ENCODE data around the gene RAMP3. TPM values are rescaled to one million over a fixed set of nuclear protein-coding genes. Genes with fewer than 3 reads are reported as not detected.

RAMP3 gene
- total RNA-seq, 1 experiment from 2014 or later = not detected

- no peak overlapping the region for H3K4me3 ChIP-seq (ENCODE audit: low read depth, low read length, poor library complexity, severe bottlenecking)
- no peaks in the 10 kb centered on the region for H3K36me3 ChIP-seq (ENCODE audit: insufficient read depth, low read length, poor library complexity, severe bottlenecking)
- no peak for DNase-seq (ENCODE audit: low spot score)
- ChIA-PET POLR2A (ENCODE audit: low non-redundant PET) (no interaction called here), CTCF (no interaction called here)
- no peak for TF ChIP-seq EZH2 (IDR thresholded peaks at IDR 0.05; ENCODE audit: borderline replicate concordance, low read depth, low read length, poor library complexity, severe bottlenecking)
- TF ChIP-seq CTCF (conservative IDR thresholded peaks at IDR 0.05; ENCODE audit: low read depth, low read length) = no peak
- peaks cover 41% of the 10 kb centered on the region for H3K27me3 ChIP-seq (replicated peaks; ENCODE audit: insufficient read depth, low read depth, low read length, poor library complexity)
- BruUV-seq (replicated peaks) = no TSS peak
- H3K27ac ChIP-seq (ENCODE audit: low read depth, low read length, poor library complexity, severe bottlenecking) = no peak overlapping the region
- H3K9me3 ChIP-seq (ENCODE audit: low read depth, low read length, poor library complexity, severe bottlenecking) = no peaks in the 10 kb centered on the region
- intact Hi-C loops (cut with micrococcal nuclease; ENCODE audit: unreplicated experiment) = no loop called here
- no peaks in the 10 kb centered on the region for H3K4me1 ChIP-seq (ENCODE audit: insufficient read depth, low read length, poor library complexity, severe bottlenecking)
Observed at GRCh38 chr7:45192621-45193041, 35.0 kb downstream of the RAMP3 start.

- DNase-seq (ENCODE audit: low spot score) = no peak
- BruUV-seq (replicated peaks) = no TSS peak
- no peak overlapping the region for H3K4me3 ChIP-seq (ENCODE audit: low read depth, low read length, poor library complexity, severe bottlenecking)
- no peaks in the 10 kb centered on the region for H3K36me3 ChIP-seq (ENCODE audit: insufficient read depth, low read length, poor library complexity, severe bottlenecking)
- no peak for TF ChIP-seq CTCF (conservative IDR thresholded peaks at IDR 0.05; ENCODE audit: low read depth, low read length)
- TF ChIP-seq EZH2 (IDR thresholded peaks at IDR 0.05; ENCODE audit: borderline replicate concordance, low read depth, low read length, poor library complexity, severe bottlenecking) = no peak
- CTCF ChIA-PET = no interaction called here
- no peaks in the 10 kb centered on the region for H3K4me1 ChIP-seq (ENCODE audit: insufficient read depth, low read length, poor library complexity, severe bottlenecking)
- POLR2A ChIA-PET (ENCODE audit: low non-redundant PET) = no interaction called here
- no peaks in the 10 kb centered on the region for H3K9me3 ChIP-seq (ENCODE audit: low read depth, low read length, poor library complexity, severe bottlenecking)
- H3K27me3 ChIP-seq (replicated peaks; ENCODE audit: insufficient read depth, low read depth, low read length, poor library complexity) = peaks cover 43% of the 10 kb centered on the region
- H3K27ac ChIP-seq (ENCODE audit: low read depth, low read length, poor library complexity, severe bottlenecking) = no peak overlapping the region
- intact Hi-C loops (cut with micrococcal nuclease; ENCODE audit: unreplicated experiment) = no loop called here
Observed at GRCh38 chr7:45193828-45194227, 36.2 kb downstream of the RAMP3 start.

- Histone ChIP-seq H3K27me3 (replicated peaks; ENCODE audit: insufficient read depth, low read depth, low read length, poor library complexity) (peaks cover 43% of the 10 kb centered on the region), H3K36me3 (ENCODE audit: insufficient read depth, low read length, poor library complexity, severe bottlenecking) (no peaks in the 10 kb centered on the region), H3K27ac (ENCODE audit: low read depth, low read length, poor library complexity, severe bottlenecking) (no peak overlapping the region), H3K4me3 (ENCODE audit: low read depth, low read length, poor library complexity, severe bottlenecking) (no peak overlapping the region), H3K4me1 (ENCODE audit: insufficient read depth, low read length, poor library complexity, severe bottlenecking) (no peaks in the 10 kb centered on the region), H3K9me3 (ENCODE audit: low read depth, low read length, poor library complexity, severe bottlenecking) (no peaks in the 10 kb centered on the region)
- TF ChIP-seq CTCF (conservative IDR thresholded peaks at IDR 0.05; ENCODE audit: low read depth, low read length) = no peak
- TF ChIP-seq EZH2 (IDR thresholded peaks at IDR 0.05; ENCODE audit: borderline replicate concordance, low read depth, low read length, poor library complexity, severe bottlenecking) = no peak
- no TSS peak for BruUV-seq (replicated peaks)
- DNase-seq (ENCODE audit: low spot score) = no peak
- ChIA-PET POLR2A (ENCODE audit: low non-redundant PET) (no interaction called here), CTCF (no interaction called here)
- intact Hi-C loops (cut with micrococcal nuclease; ENCODE audit: unreplicated experiment) = no loop called here
Observed at GRCh38 chr7:45196374-45196773, 38.8 kb downstream of the RAMP3 start.
